Activated T-helper 1 cell treated with anti-CD3 and anti-CD28 coated beads, Interleukin-12 subunit alpha, Interleukin-12 subunit beta, Interleukin-2, Interleukin-4 antibody, amounts not matched to agents 30 ng/mL and 10 ng/mL and 1 ng/mL, durations not matched to agents 14 hours and 24 hours and 36 hours (primary cell): Measurements from ENCODE around the gene BMX. TPM values are rescaled to one million over a fixed set of nuclear protein-coding genes. Genes with fewer than 3 reads are reported as not detected.

Experiments
- DNase-seq: peaks from one replicate; pipeline ENCODE4 v3.0.0; 2021; ENCODE audit warnings: low spot score
- H3K27ac Mint-ChIP-seq: one replicate; pipeline ENCODE4 v1.8.0; 2021; ENCODE audit warnings: mild to moderate bottlenecking, mixed read lengths
- H3K27me3 Mint-ChIP-seq: one replicate; pipeline ENCODE4 v1.8.0; 2022; ENCODE audit warnings: mild to moderate bottlenecking, moderate library complexity, mixed read lengths; ENCODE audit not compliant: insufficient read depth
- H3K36me3 Mint-ChIP-seq: one replicate; pipeline ENCODE4 v1.8.0; 2021; ENCODE audit warnings: low read depth, mixed read lengths
- H3K4me1 Mint-ChIP-seq: one replicate; pipeline ENCODE4 v1.8.0; 2021; ENCODE audit warnings: low read depth, mixed read lengths
- H3K4me3 Mint-ChIP-seq: one replicate; pipeline ENCODE4 v1.8.0; 2021; ENCODE audit warnings: mild to moderate bottlenecking, moderate library complexity, mixed read lengths
- H3K9me3 Mint-ChIP-seq: one replicate; pipeline ENCODE4 v1.8.0; 2021; ENCODE audit warnings: mixed read lengths
- intact Hi-C: fragments of 100-400 bp; cut with micrococcal nuclease; formaldehyde crosslinking; loops from one replicate; pipeline ENCODE4 v1.15.1; 2024
- total RNA-seq: library from RNA; stranded (reverse); gene quantifications from 2 replicates; pipeline ENCODE4 v1.2.3, GENCODE V29; 2022

The BMX gene
- total RNA-seq, 1 donor from 2014 or later, result not detected

GRCh38 chrX:15512401-15512965 is 11.9 kb downstream of the BMX start:
- Mint-ChIP-seq H3K27ac (no peak overlapping the region), H3K9me3 (no peaks in the 10 kb centered on the region), H3K4me3 (no peak overlapping the region), H3K36me3 (no peaks in the 10 kb centered on the region), H3K27me3 (peaks cover 4% of the 10 kb centered on the region), H3K4me1 (no peaks in the 10 kb centered on the region)
- no peak for DNase-seq
- intact Hi-C loops, result no loop called here

- Mint-ChIP-seq H3K36me3 (no peaks in the 10 kb centered on the region), H3K4me1 (no peaks in the 10 kb centered on the region), H3K27me3 (peaks cover 4% of the 10 kb centered on the region), H3K27ac (no peak overlapping the region), H3K4me3 (no peak overlapping the region), H3K9me3 (no peaks in the 10 kb centered on the region)
- intact Hi-C loops, result no loop called here
- no peak for DNase-seq
Measured at GRCh38 chrX:15514279-15514678, 13.7 kb downstream of the BMX start.

- Mint-ChIP-seq H3K36me3 (no peaks in the 10 kb centered on the region), H3K9me3 (no peaks in the 10 kb centered on the region), H3K27ac (no peak overlapping the region), H3K4me3 (no peak overlapping the region), H3K27me3 (peaks cover 6% of the 10 kb centered on the region), H3K4me1 (no peaks in the 10 kb centered on the region)
- no peak for DNase-seq
- intact Hi-C loops, result no loop called here
Measured at GRCh38 chrX:15515931-15516330, 15.3 kb downstream of the BMX start.

GRCh38 chrX:15522464-15522863 is 21.9 kb downstream of the BMX start:
- Mint-ChIP-seq H3K4me3 (no peak overlapping the region), H3K27ac (no peak overlapping the region), H3K36me3 (no peaks in the 10 kb centered on the region), H3K27me3 (peaks cover 7% of the 10 kb centered on the region), H3K4me1 (no peaks in the 10 kb centered on the region), H3K9me3 (no peaks in the 10 kb centered on the region)
- DNase-seq, result no peak
- intact Hi-C loops, result no loop called here

GRCh38 chrX:15523088-15523487 is 22.5 kb downstream of the BMX start:
- H3K9me3 Mint-ChIP-seq, result no peaks in the 10 kb centered on the region
- H3K36me3 Mint-ChIP-seq, result no peaks in the 10 kb centered on the region
- intact Hi-C loops, result no loop called here
- H3K27ac Mint-ChIP-seq, result no peak overlapping the region
- peaks cover 7% of the 10 kb centered on the region for H3K27me3 Mint-ChIP-seq
- DNase-seq, result no peak
- no peaks in the 10 kb centered on the region for H3K4me1 Mint-ChIP-seq
- H3K4me3 Mint-ChIP-seq, result no peak overlapping the region

- Mint-ChIP-seq H3K36me3 (no peaks in the 10 kb centered on the region), H3K9me3 (no peaks in the 10 kb centered on the region), H3K4me1 (no peaks in the 10 kb centered on the region), H3K27ac (no peak overlapping the region), H3K4me3 (no peak overlapping the region), H3K27me3 (peaks cover 7% of the 10 kb centered on the region)
- DNase-seq, result no peak
- intact Hi-C loops, result no loop called here
Measured at GRCh38 chrX:15524417-15524816, 23.8 kb downstream of the BMX start.

GRCh38 chrX:15525664-15526416 is 25.2 kb downstream of the BMX start:
- Mint-ChIP-seq H3K4me1 (no peaks in the 10 kb centered on the region), H3K27ac (no peak overlapping the region), H3K9me3 (no peaks in the 10 kb centered on the region), H3K4me3 (no peak overlapping the region), H3K36me3 (no peaks in the 10 kb centered on the region), H3K27me3 (peaks cover 3% of the 10 kb centered on the region)
- intact Hi-C loops, result no loop called here
- no peak for DNase-seq

- intact Hi-C loops, result no loop called here
- H3K27ac Mint-ChIP-seq, result no peak overlapping the region
- no peaks in the 10 kb centered on the region for H3K9me3 Mint-ChIP-seq
- no peak overlapping the region for H3K4me3 Mint-ChIP-seq
- DNase-seq, result no peak
- H3K36me3 Mint-ChIP-seq, result no peaks in the 10 kb centered on the region
- no peaks in the 10 kb centered on the region for H3K4me1 Mint-ChIP-seq
- peaks cover 1% of the 10 kb centered on the region for H3K27me3 Mint-ChIP-seq
Measured at GRCh38 chrX:15529165-15529564, 28.6 kb downstream of the BMX start.

- intact Hi-C loops, result no loop called here
Measured at GRCh38 chrX:15530318-15530717, 29.7 kb downstream of the BMX start.

GRCh38 chrX:15546745-15547144 is 46.1 kb downstream of the BMX start:
- Mint-ChIP-seq H3K4me3 (no peak overlapping the region), H3K36me3 (no peaks in the 10 kb centered on the region), H3K27ac (no peak overlapping the region), H3K4me1 (no peaks in the 10 kb centered on the region), H3K9me3 (no peaks in the 10 kb centered on the region), H3K27me3 (peaks cover 2% of the 10 kb centered on the region)
- intact Hi-C loops, result no loop called here
- no peak for DNase-seq

More at GRCh38 chrX:15530318-15530717, 29.7 kb downstream of the BMX start:
- no peaks in the 10 kb centered on the region for H3K4me1 Mint-ChIP-seq
- no peak for DNase-seq
- H3K9me3 Mint-ChIP-seq, result no peaks in the 10 kb centered on the region
- no peak overlapping the region for H3K27ac Mint-ChIP-seq
- H3K36me3 Mint-ChIP-seq, result no peaks in the 10 kb centered on the region
- no peak overlapping the region for H3K4me3 Mint-ChIP-seq
- peaks cover 1% of the 10 kb centered on the region for H3K27me3 Mint-ChIP-seq

- Mint-ChIP-seq H3K9me3 (no peaks in the 10 kb centered on the region), H3K36me3 (no peaks in the 10 kb centered on the region), H3K27me3 (peaks cover 2% of the 10 kb centered on the region), H3K4me3 (no peak overlapping the region), H3K27ac (no peak overlapping the region), H3K4me1 (no peaks in the 10 kb centered on the region)
- intact Hi-C loops, result no loop called here
- no peak for DNase-seq
Measured at GRCh38 chrX:15547356-15547755, 46.7 kb downstream of the BMX start.

- Mint-ChIP-seq H3K27ac (no peak overlapping the region), H3K36me3 (no peaks in the 10 kb centered on the region), H3K4me3 (no peak overlapping the region), H3K27me3 (peaks cover 2% of the 10 kb centered on the region), H3K4me1 (no peaks in the 10 kb centered on the region), H3K9me3 (no peaks in the 10 kb centered on the region)
- no peak for DNase-seq
- intact Hi-C loops, result no loop called here
Measured at GRCh38 chrX:15549189-15550012, 48.8 kb downstream of the BMX start.

- Mint-ChIP-seq H3K9me3 (no peaks in the 10 kb centered on the region), H3K27ac (no peak overlapping the region), H3K4me3 (no peak overlapping the region), H3K4me1 (no peaks in the 10 kb centered on the region), H3K27me3 (peaks cover 2% of the 10 kb centered on the region), H3K36me3 (no peaks in the 10 kb centered on the region)
- DNase-seq, result no peak
- intact Hi-C loops, result no loop called here
Measured at GRCh38 chrX:15559227-15559626, 58.6 kb downstream of the BMX start.
